GM12878 (cell line): ENCODE results near the gene AGAP2. TPM values are rescaled to one million over a fixed set of nuclear protein-coding genes. Genes with fewer than 3 reads are reported as not detected.

Experiments
- ATF2 ChIP-seq: IDR thresholded peaks from 2 replicates; pipeline ENCODE4 v1.6.1; 2012; ENCODE audit warnings: low read length, inconsistent platforms
- BCL3 ChIP-seq: IDR thresholded peaks from 2 replicates; pipeline ENCODE4 v1.6.1; 2011; ENCODE audit warnings: borderline replicate concordance, low read depth, mild to moderate bottlenecking, moderate library complexity, low read length; ENCODE audit not compliant: insufficient read depth, poor library complexity, severe bottlenecking
- CHD2 ChIP-seq: IDR thresholded peaks from 2 replicates; pipeline ENCODE4 v1.6.1; 2011; ENCODE audit warnings: low read depth, low read length, improper control_type of control experiment, borderline replicate concordance
- E2F4 ChIP-seq: IDR thresholded peaks from 2 replicates; pipeline ENCODE4 v1.6.1; 2012; ENCODE audit warnings: low read depth, low read length, improper control_type of control experiment
- E4F1 ChIP-seq: fragments of 450-650 bp; IDR thresholded peaks from 2 replicates; pipeline ENCODE4 v1.6.1; 2018; ENCODE audit warnings: borderline replicate concordance, mild to moderate bottlenecking; ENCODE audit not compliant: partially characterized antibody
- EGR1 ChIP-seq, 2 experiments: IDR thresholded peaks; 1 replicate in 1 of 2; 2 replicates in 1 of 2; pipeline ENCODE4 v1.6.1; 2011 to 2012; ENCODE audit warnings: low read depth in 2 of 2, low read length in 2 of 2, borderline replicate concordance in 1 of 2, mild to moderate bottlenecking in 1 of 2, moderate library complexity in 1 of 2
- EZH2 ChIP-seq: IDR thresholded peaks from 2 replicates; pipeline ENCODE4 v1.6.1; 2012; ENCODE audit warnings: low read depth, mild to moderate bottlenecking, control low read depth, inconsistent platforms, low read length, borderline replicate concordance; ENCODE audit not compliant: control insufficient read depth
- FOS ChIP-seq: IDR thresholded peaks from 3 replicates; pipeline ENCODE4 v1.6.1; 2011; ENCODE audit warnings: borderline replicate concordance; ENCODE audit not compliant: insufficient read length; ENCODE audit errors: extremely low read depth
- IKZF1 ChIP-seq: fragments of 450-650 bp; conservative IDR thresholded peaks from 2 replicates; pipeline ENCODE4 v1.6.1; 2017; ENCODE audit warnings: antibody characterized with exemption, mild to moderate bottlenecking
- IKZF2 ChIP-seq, 2 experiments: fragments of 450-650 bp; IDR thresholded peaks; 2 replicates each; pipeline ENCODE4 v1.6.1; 2017; ENCODE audit warnings: mild to moderate bottlenecking in 2 of 2, moderate library complexity in 2 of 2
- KAT2A ChIP-seq: conservative IDR thresholded peaks from 2 replicates; pipeline ENCODE4 v1.6.1; 2011; ENCODE audit warnings: low read depth, low read length; ENCODE audit not compliant: control insufficient read depth
- MEF2B ChIP-seq: fragments of 450-650 bp; IDR thresholded peaks from 2 replicates; pipeline ENCODE4 v1.6.1; 2018; ENCODE audit warnings: mild to moderate bottlenecking, moderate library complexity; ENCODE audit not compliant: partially characterized antibody, poor library complexity, severe bottlenecking
- MLLT1 ChIP-seq: fragments of 450-650 bp; IDR thresholded peaks from 2 replicates; pipeline ENCODE4 v1.6.1; 2016; ENCODE audit warnings: mild to moderate bottlenecking
- MYC ChIP-seq: IDR thresholded peaks from 2 replicates; pipeline ENCODE4 v1.6.1; 2011; ENCODE audit warnings: mild to moderate bottlenecking, low read length, moderate library complexity, inconsistent platforms; ENCODE audit not compliant: insufficient read depth, insufficient replicate concordance, insufficient read length, severe bottlenecking
- PAX8 ChIP-seq: fragments of 450-650 bp; IDR thresholded peaks from 2 replicates; pipeline ENCODE4 v1.6.1; 2017; ENCODE audit warnings: mild to moderate bottlenecking, moderate library complexity
- RAD21 ChIP-seq: IDR thresholded peaks from 2 replicates; pipeline ENCODE4 v1.6.1; 2011; ENCODE audit warnings: mild to moderate bottlenecking, low read depth, low read length, moderate library complexity; ENCODE audit not compliant: insufficient read depth
- RFX5 ChIP-seq: IDR thresholded peaks from 2 replicates; pipeline ENCODE4 v1.6.1; 2011; ENCODE audit warnings: low read depth, low read length, improper control_type of control experiment
- YBX1 ChIP-seq: fragments of 450-650 bp; IDR thresholded peaks from 2 replicates; pipeline ENCODE4 v1.6.1; 2016; ENCODE audit warnings: antibody characterized with exemption
- polyA plus RNA-seq, 11 experiments: library from polyadenylated mRNA; depleted of rRNA in 4 of 11; unstranded in 6 of 11; stranded (reverse) in 5 of 11; fragments of >200 nt; fragmentation: Nextera tagmentation in 4 of 11; fragmentation: Illumina TruSeq in 1 of 11; extraction: Ambion mirVana in 4 of 11; extraction: Trizol in 1 of 11; gene quantifications; 1 replicate in 1 of 11; 2 replicates in 10 of 11; pipeline versions ENCODE4 v1.2.1 to v1.2.3, GENCODE V29; 2011 to 2016; ENCODE audit warnings: inconsistent platforms in 2 of 11, missing spikeins in 2 of 11, low read depth in 1 of 11
- total RNA-seq, 4 experiments: library from RNA; depleted of rRNA in 3 of 4; stranded (reverse); fragments of >200 nt in 3 of 4; fragmentation: Illumina TruSeq in 1 of 4; extraction: Trizol in 1 of 4; gene quantifications; 2 replicates each; pipeline versions ENCODE4 v1.2.1 to v1.2.3, GENCODE V29; 2013 to 2021

AGAP2 gene
- total and polyA plus RNA-seq, 10 of the 15 experiments (the other 5 are each of a cell fraction or from before 2014, with no cell fraction given), result 0.29 to 19.8 (median 11.0) TPM

GRCh38 chr12:57693659-57694458, 44.7 kb downstream of the AGAP2 start, which contains the start of gene OS9 (continued):
- TF ChIP-seq EZH2 (no peak), MEF2B (no peak), FOS (peak; percentile 81), MLLT1 (peak; percentile 65), CHD2 (peak; percentile 92), E4F1 (peak; percentile 64), BCL3 (no peak), MYC (no peak), KAT2A (no peak), IKZF1 (peak; percentile 61), RFX5 (peak; percentile 88), ATF2 (no peak), YBX1 (no peak), IKZF2 (IDR thresholded peaks at IDR 0.05) (no peak), EGR1 (IDR thresholded peaks at IDR 0.05; ENCODE audit: borderline replicate concordance in 1 of 2, low read depth in 2 of 2, low read length in 2 of 2) (peak in 1 of 2 experiments; percentile 39; a peak in 1 of 3 replicates), RAD21 (peak; percentile 46), E2F4 (no peak), PAX8 (no peak)
